HEK293T (cell line): ENCODE data around the gene ACOT9.

Experiments used
- CTCF ChIA-PET: fragments of 350-600 bp; formaldehyde crosslinking; extraction: SDS; loops from one replicate; lab custom pipeline; 2021; ENCODE audit warnings: antibody characterized with exemption, inconsistent platforms; lab: Yijun Ruan, JAX
- POLR2A ChIA-PET: fragments of 350-600 bp; formaldehyde crosslinking; extraction: SDS; loops from one replicate; lab custom pipeline; 2020; ENCODE audit warnings: antibody characterized with exemption, inconsistent platforms; lab: Yijun Ruan, JAX
- DNase-seq: peaks from one replicate; pipeline ENCODE4 v3.0.0; 2012; ENCODE audit warnings: mixed read lengths; ENCODE audit errors: extremely low spot score
- ARNT ChIP-seq: fragments of 450-650 bp; IDR thresholded peaks from 2 replicates; pipeline ENCODE4 v1.6.1; 2017; ENCODE audit warnings: mild to moderate bottlenecking
- BHLHE40 ChIP-seq: fragments of 450-650 bp; IDR thresholded peaks from 2 replicates; pipeline ENCODE4 v1.6.1; 2016; ENCODE audit warnings: mild to moderate bottlenecking, moderate library complexity, borderline replicate concordance
- CTBP1 ChIP-seq: fragments of 450-650 bp; IDR thresholded peaks from 2 replicates; pipeline ENCODE4 v1.6.1; 2016; ENCODE audit warnings: borderline replicate concordance
- ELF4 ChIP-seq: fragments of 450-650 bp; IDR thresholded peaks from 2 replicates; pipeline ENCODE4 v1.6.1; 2017; ENCODE audit warnings: antibody characterized with exemption
- FOXA1 ChIP-seq: fragments of 450-650 bp; IDR thresholded peaks from 2 replicates; pipeline ENCODE4 v1.6.1; 2016; ENCODE audit warnings: mild to moderate bottlenecking
- FOXK2 ChIP-seq: fragments of 450-650 bp; IDR thresholded peaks from 2 replicates; pipeline ENCODE4 v1.6.1; 2016; ENCODE audit warnings: mild to moderate bottlenecking
- FOXM1 ChIP-seq: fragments of 450-650 bp; IDR thresholded peaks from 2 replicates; pipeline ENCODE4 v1.6.1; 2017; ENCODE audit warnings: mild to moderate bottlenecking, borderline replicate concordance
- HDGF ChIP-seq: fragments of 450-650 bp; IDR thresholded peaks from 2 replicates; pipeline ENCODE4 v1.6.1; 2017; ENCODE audit warnings: antibody characterized with exemption, borderline replicate concordance
- L3MBTL2 ChIP-seq: fragments of 450-650 bp; conservative IDR thresholded peaks from 2 replicates; pipeline ENCODE4 v1.6.1; 2016; ENCODE audit warnings: mild to moderate bottlenecking
- LEF1 ChIP-seq: fragments of 450-650 bp; IDR thresholded peaks from 2 replicates; pipeline ENCODE4 v1.6.1; 2017; ENCODE audit warnings: mild to moderate bottlenecking, borderline replicate concordance
- NFRKB ChIP-seq: fragments of 450-650 bp; IDR thresholded peaks from 2 replicates; pipeline ENCODE4 v1.6.1; 2016; ENCODE audit warnings: mild to moderate bottlenecking, moderate library complexity
- PKNOX1 ChIP-seq: fragments of 450-650 bp; IDR thresholded peaks from 2 replicates; pipeline ENCODE4 v1.6.1; 2016
- SP1 ChIP-seq: fragments of 450-650 bp; IDR thresholded peaks from 2 replicates; pipeline ENCODE4 v1.6.1; 2017
- SUZ12 ChIP-seq: fragments of 450-650 bp; IDR thresholded peaks from 2 replicates; pipeline ENCODE4 v1.6.1; 2016; ENCODE audit warnings: mild to moderate bottlenecking
- TARDBP ChIP-seq: fragments of 450-650 bp; IDR thresholded peaks from 2 replicates; pipeline ENCODE4 v1.6.1; 2016
- ZNF384 ChIP-seq: fragments of 450-650 bp; IDR thresholded peaks from 2 replicates; pipeline ENCODE4 v1.6.1; 2016

The ACOT9 gene

GRCh38 chrX:23765449-23765848 lies 22.4 kb upstream of the ACOT9 start:
- DNase-seq = no peak
- TF ChIP-seq ZNF384 (no peak), FOXA1 (no peak), TARDBP (no peak), PKNOX1 (no peak), HDGF (no peak), BHLHE40 (no peak), ARNT (no peak), SP1 (no peak), CTBP1 (no peak)
- ChIA-PET POLR2A (interaction anchor here (1.1 kb wide), 1 partner anchor 17 kb away, joined by 3 read pairs; the partner anchor contains the start of gene SAT1), CTCF (interaction anchor here (1.3 kb wide), 1 partner anchor 136 kb away, joined by 3 read pairs; no protein-coding TSS in a partner anchor)

- no peak for TF ChIP-seq SUZ12
- no peak for TF ChIP-seq FOXM1
- TF ChIP-seq HDGF = no peak
- no peak for TF ChIP-seq TARDBP
- TF ChIP-seq CTBP1 = no peak
- no peak for TF ChIP-seq ELF4
- no peak for TF ChIP-seq FOXA1
- TF ChIP-seq SP1 = no peak
- TF ChIP-seq PKNOX1 = no peak
- TF ChIP-seq NFRKB = no peak
- no peak for TF ChIP-seq FOXK2
- TF ChIP-seq ARNT = no peak
- TF ChIP-seq LEF1 = no peak
- TF ChIP-seq BHLHE40 = no peak
- no peak for TF ChIP-seq L3MBTL2
- no peak for TF ChIP-seq ZNF384
- no peak for DNase-seq
- ChIA-PET POLR2A (no interaction called here), CTCF (no interaction called here)
Measured at GRCh38 chrX:23764188-23764984, 21.3 kb upstream of the ACOT9 start.

GRCh38 chrX:23759821-23760220 lies 16.7 kb upstream of the ACOT9 start:
- ChIA-PET CTCF (interaction anchor here (0.7 kb wide), 1 partner anchor 142 kb away, joined by 7 read pairs; no protein-coding TSS in a partner anchor), POLR2A (no interaction called here)
- TF ChIP-seq FOXM1 (no peak), ELF4 (no peak), SUZ12 (no peak), FOXA1 (no peak), FOXK2 (no peak), BHLHE40 (no peak), CTBP1 (no peak), NFRKB (no peak), HDGF (no peak), ZNF384 (no peak), SP1 (no peak), L3MBTL2 (no peak)
- DNase-seq = no peak

- peak; percentile 64 for DNase-seq
- TF ChIP-seq TARDBP (no peak), ZNF384 (peak; percentile 98), ELF4 (peak; percentile 86)
- ChIA-PET CTCF (no interaction called here), POLR2A (interaction anchor here (0.6 kb wide), 1 partner anchor 141 kb away, joined by 3 read pairs; no protein-coding TSS in a partner anchor)
Measured at GRCh38 chrX:23756165-23756564, 13.1 kb upstream of the ACOT9 start.

- POLR2A ChIA-PET = no interaction called here
- CTCF ChIA-PET = no interaction called here
- TF ChIP-seq ZNF384 (no peak), HDGF (no peak), SP1 (no peak), FOXM1 (no peak), FOXK2 (no peak), SUZ12 (no peak), BHLHE40 (no peak), PKNOX1 (no peak), L3MBTL2 (no peak), CTBP1 (no peak), FOXA1 (no peak), TARDBP (no peak), LEF1 (no peak), NFRKB (no peak), ARNT (no peak), ELF4 (no peak)
- no peak for DNase-seq
Measured at GRCh38 chrX:23754664-23755063, 11.6 kb upstream of the ACOT9 start.

GRCh38 chrX:23752740-23753415 lies 9.8 kb upstream of the ACOT9 start:
- CTCF ChIA-PET = interaction anchor here (0.7 kb wide), 1 partner anchor 149 kb away, joined by 3 read pairs; no protein-coding TSS in a partner anchor
- POLR2A ChIA-PET = interaction anchor here (3.1 kb wide), 1 partner anchor 10 kb away, joined by 12 read pairs; the partner anchor contains the start of gene ACOT9
- DNase-seq = no peak
- TF ChIP-seq SP1 = no peak
- TF ChIP-seq L3MBTL2 = no peak
- TF ChIP-seq FOXK2 = no peak
- TF ChIP-seq SUZ12 = no peak
- no peak for TF ChIP-seq BHLHE40
- no peak for TF ChIP-seq ARNT
- TF ChIP-seq PKNOX1 = no peak
- no peak for TF ChIP-seq FOXM1
- TF ChIP-seq HDGF = no peak
